Measurements from ENCODE around the gene TTLL11. TPM values are rescaled to one million over a fixed set of nuclear protein-coding genes. Genes with fewer than 3 reads are reported as not detected.

Gene TTLL11
- total and polyA plus RNA-seq, 4 donors: 1.4 to 4.5 (median 3.6) TPM

GRCh38 chr9:121963528-121963995 is 129.5 kb downstream of the TTLL11 start:
- WGBS: 82% methylated on average over 8 of the region's 8 CpGs
- Histone ChIP-seq H3K4me1 (ENCODE audit: control insufficient read depth in 4 of 4, insufficient read depth in 4 of 4, low read length in 3 of 4) (no peaks in the 10 kb centered on the region), H3K9me3 (ENCODE audit: control insufficient read depth in 4 of 4, low read length in 3 of 4) (no peaks in the 10 kb centered on the region), H3K9ac (ENCODE audit: low read depth in 1 of 2, low read length in 2 of 2) (no peak overlapping the region), H3K4me3 (ENCODE audit: low read depth in 1 of 3, low read length in 3 of 3) (no peak overlapping the region), H3K27me3 (ENCODE audit: control insufficient read depth in 4 of 4, insufficient read depth in 4 of 4, low read length in 3 of 4) (no peaks in the 10 kb centered on the region), H3K27ac (ENCODE audit: low read depth in 1 of 2, low read length in 2 of 2) (no peak overlapping the region), H3K36me3 (ENCODE audit: control insufficient read depth in 4 of 4, insufficient read depth in 3 of 4, low read depth in 1 of 4, low read length in 3 of 4) (no peaks in the 10 kb centered on the region)
- DNase-seq (ENCODE audit: low spot score): no peak
- no peak for TF ChIP-seq FOXA1 (IDR thresholded peaks at IDR 0.05)
- no peak for TF ChIP-seq REST (IDR thresholded peaks at IDR 0.05)
- TF ChIP-seq HNF4G (IDR thresholded peaks at IDR 0.05): no peak
- no peak for TF ChIP-seq RXRA (IDR thresholded peaks at IDR 0.05)
- TF ChIP-seq EGR1 (IDR thresholded peaks at IDR 0.05; ENCODE audit: low read depth in 2 of 2): no peak
- no peak for TF ChIP-seq CTCF (IDR thresholded peaks at IDR 0.05; ENCODE audit: low read depth, low read length, missing input control)
- no peak for TF ChIP-seq JUND (IDR thresholded peaks at IDR 0.05)
- no peak for TF ChIP-seq GABPA (IDR thresholded peaks at IDR 0.05 in 1 of 2, conservative IDR thresholded peaks at IDR 0.05 in 1 of 2)
- no peak for TF ChIP-seq NR2F2 (IDR thresholded peaks at IDR 0.05)
- TF ChIP-seq ZBTB33 (IDR thresholded peaks at IDR 0.05): no peak
- TF ChIP-seq HNF4A (conservative IDR thresholded peaks at IDR 0.05): no peak
- no peak for TF ChIP-seq ATF3 (IDR thresholded peaks at IDR 0.05)

GRCh38 chr9:121962421-121962820 is 130.7 kb downstream of the TTLL11 start:
- Histone ChIP-seq H3K27me3 (ENCODE audit: control insufficient read depth in 4 of 4, insufficient read depth in 4 of 4, low read length in 3 of 4) (no peaks in the 10 kb centered on the region), H3K4me3 (ENCODE audit: low read depth in 1 of 3, low read length in 3 of 3) (no peak overlapping the region), H3K27ac (ENCODE audit: low read depth in 1 of 2, low read length in 2 of 2) (no peak overlapping the region), H3K9me3 (ENCODE audit: control insufficient read depth in 4 of 4, low read length in 3 of 4) (no peaks in the 10 kb centered on the region), H3K4me1 (ENCODE audit: control insufficient read depth in 4 of 4, insufficient read depth in 4 of 4, low read length in 3 of 4) (no peaks in the 10 kb centered on the region), H3K36me3 (ENCODE audit: control insufficient read depth in 4 of 4, insufficient read depth in 3 of 4, low read depth in 1 of 4, low read length in 3 of 4) (no peaks in the 10 kb centered on the region), H3K9ac (ENCODE audit: low read depth in 1 of 2, low read length in 2 of 2) (no peak overlapping the region)
- no peak for DNase-seq (ENCODE audit: low spot score)
- no peak for TF ChIP-seq YY1 (IDR thresholded peaks at IDR 0.05)
- no peak for TF ChIP-seq SP1 (IDR thresholded peaks at IDR 0.05)
- no peak for TF ChIP-seq CTCF (IDR thresholded peaks at IDR 0.05; ENCODE audit: low read depth, low read length, missing input control)
- no peak for TF ChIP-seq MAX (IDR thresholded peaks at IDR 0.05)
- TF ChIP-seq NR2F2 (IDR thresholded peaks at IDR 0.05): no peak
- TF ChIP-seq FOXA2 (IDR thresholded peaks at IDR 0.05): no peak
- TF ChIP-seq REST (IDR thresholded peaks at IDR 0.05): no peak
- no peak for TF ChIP-seq TAF1 (conservative IDR thresholded peaks at IDR 0.05)
- TF ChIP-seq HNF4G (IDR thresholded peaks at IDR 0.05): no peak
- TF ChIP-seq FOXA1 (IDR thresholded peaks at IDR 0.05): no peak
- no peak for TF ChIP-seq RXRA (IDR thresholded peaks at IDR 0.05)
- no peak for TF ChIP-seq EGR1 (IDR thresholded peaks at IDR 0.05; ENCODE audit: low read depth in 2 of 2)
- no peak for TF ChIP-seq HNF4A (conservative IDR thresholded peaks at IDR 0.05)
- no peak for TF ChIP-seq JUND (IDR thresholded peaks at IDR 0.05)
- WGBS: 100% methylated on average over 1 of the region's 1 CpG
